Measurements from ENCODE around the gene SH2D4B.

SH2D4B gene

DNA sequence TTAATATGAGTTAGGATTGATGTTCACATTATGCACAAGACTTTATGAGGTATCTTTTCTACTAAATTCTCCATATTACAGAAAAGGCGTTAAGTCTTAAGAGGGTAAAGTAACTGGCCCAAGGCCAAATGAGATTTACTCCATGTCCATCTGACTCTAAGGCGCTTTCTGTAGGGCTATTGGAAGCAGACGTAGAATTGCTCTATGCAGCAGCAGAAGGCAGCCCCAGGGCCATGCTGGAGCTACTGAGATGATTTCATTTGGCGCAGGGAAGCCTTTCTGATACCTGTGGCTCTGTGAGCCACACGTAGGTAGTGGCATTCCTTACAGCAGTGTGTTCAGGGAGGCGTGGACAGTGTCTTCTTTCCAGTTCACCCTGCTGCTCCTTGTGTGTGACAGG, 133.1 kb downstream of the SH2D4B start:
- H3K27ac ChIP-seq = no peak overlapping the region
- TF ChIP-seq, protein P1, sequence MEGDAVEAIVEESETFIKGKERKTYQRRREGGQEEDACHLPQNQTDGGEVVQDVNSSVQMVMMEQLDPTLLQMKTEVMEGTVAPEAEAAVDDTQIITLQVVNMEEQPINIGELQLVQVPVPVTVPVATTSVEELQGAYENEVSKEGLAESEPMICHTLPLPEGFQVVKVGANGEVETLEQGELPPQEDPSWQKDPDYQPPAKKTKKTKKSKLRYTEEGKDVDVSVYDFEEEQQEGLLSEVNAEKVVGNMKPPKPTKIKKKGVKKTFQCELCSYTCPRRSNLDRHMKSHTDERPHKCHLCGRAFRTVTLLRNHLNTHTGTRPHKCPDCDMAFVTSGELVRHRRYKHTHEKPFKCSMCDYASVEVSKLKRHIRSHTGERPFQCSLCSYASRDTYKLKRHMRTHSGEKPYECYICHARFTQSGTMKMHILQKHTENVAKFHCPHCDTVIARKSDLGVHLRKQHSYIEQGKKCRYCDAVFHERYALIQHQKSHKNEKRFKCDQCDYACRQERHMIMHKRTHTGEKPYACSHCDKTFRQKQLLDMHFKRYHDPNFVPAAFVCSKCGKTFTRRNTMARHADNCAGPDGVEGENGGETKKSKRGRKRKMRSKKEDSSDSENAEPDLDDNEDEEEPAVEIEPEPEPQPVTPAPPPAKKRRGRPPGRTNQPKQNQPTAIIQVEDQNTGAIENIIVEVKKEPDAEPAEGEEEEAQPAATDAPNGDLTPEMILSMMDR (conservative IDR thresholded peaks at IDR 0.05) = no peak

DNA sequence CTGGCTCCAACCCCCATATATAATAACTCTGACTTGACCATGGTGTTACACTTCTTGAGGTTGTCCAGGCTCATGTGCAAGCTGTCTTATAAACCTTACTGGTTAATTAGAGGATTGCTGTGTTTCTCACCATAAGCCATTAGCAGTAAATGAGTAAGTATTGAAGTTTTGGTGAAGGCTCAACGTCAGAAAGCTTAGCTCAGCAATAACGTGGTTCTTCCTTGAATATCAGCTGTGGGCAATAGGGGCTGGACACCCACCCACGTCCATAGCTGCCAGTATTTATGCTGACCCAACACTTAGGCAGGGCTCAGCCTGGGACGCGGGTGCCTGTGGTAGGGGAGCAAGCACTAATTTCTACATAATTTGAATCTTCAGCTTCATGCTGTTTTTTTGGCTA, 134.1 kb downstream of the SH2D4B start:
- TF ChIP-seq, protein P1 (conservative IDR thresholded peaks at IDR 0.05) = no peak
- no peak overlapping the region for H3K27ac ChIP-seq

DNA sequence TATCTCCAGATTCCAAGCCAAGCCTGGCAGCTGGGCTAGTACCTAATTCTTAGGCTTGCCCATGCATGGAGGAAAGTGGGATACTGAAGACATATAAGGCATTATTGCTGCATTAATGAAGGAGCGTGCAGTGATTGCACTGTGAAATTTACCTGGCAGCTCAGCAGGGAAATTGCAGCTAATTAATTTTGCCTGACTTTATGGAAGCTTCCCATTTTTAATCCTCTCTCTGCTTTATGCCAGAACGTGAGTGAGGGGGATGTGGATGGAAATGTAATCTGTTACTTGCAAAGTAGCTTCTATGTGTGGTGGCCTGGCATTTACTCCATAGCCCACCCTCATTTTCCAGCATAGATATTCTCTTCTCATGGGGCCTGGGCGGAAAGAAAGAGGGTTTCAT, 134.9 kb downstream of the SH2D4B start:
- no peak overlapping the region for H3K27ac ChIP-seq
- TF ChIP-seq, protein P1 (conservative IDR thresholded peaks at IDR 0.05) = no peak

DNA sequence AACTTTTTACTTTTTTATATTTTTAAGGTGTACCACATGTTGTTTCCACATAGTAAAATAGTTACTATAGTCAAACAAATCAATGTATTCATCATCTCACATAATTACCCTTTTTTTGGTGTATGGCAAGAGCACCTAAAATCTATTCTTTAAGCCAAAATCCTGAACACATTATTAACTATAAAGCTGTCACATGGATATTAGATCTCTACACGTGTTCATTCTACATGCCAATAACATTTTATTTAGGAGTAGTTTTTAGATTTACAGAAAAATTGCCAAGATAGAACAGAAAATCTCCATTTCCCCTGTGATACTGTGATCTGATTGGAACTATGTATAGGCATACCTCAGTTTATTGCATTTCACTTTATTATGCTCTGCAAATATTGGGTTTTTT, 137.1 kb downstream of the SH2D4B start:
- no peak overlapping the region for H3K27ac ChIP-seq
- TF ChIP-seq, protein P1 (conservative IDR thresholded peaks at IDR 0.05) = no peak

DNA sequence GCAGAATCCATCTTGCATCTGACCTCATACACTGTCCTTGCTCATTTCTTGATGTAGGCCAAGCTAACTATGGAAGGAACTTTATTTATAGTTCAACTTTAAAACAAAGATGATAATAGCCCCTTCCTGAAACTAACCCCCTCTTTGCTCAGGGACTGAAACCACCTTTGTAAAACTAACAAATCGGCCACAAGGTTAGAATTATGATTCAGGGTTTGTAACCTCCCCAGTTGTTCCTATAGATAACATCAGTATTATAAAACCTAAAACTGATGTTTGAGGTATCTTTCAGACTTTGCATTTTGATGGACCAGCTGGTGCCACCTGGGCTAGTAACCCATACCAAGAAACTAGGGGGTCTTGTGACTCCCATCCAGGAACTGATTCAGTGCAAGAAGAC, 143.4 kb downstream of the SH2D4B start:
- H3K27ac ChIP-seq = no peak overlapping the region
- TF ChIP-seq, protein P1 (conservative IDR thresholded peaks at IDR 0.05) = no peak

DNA sequence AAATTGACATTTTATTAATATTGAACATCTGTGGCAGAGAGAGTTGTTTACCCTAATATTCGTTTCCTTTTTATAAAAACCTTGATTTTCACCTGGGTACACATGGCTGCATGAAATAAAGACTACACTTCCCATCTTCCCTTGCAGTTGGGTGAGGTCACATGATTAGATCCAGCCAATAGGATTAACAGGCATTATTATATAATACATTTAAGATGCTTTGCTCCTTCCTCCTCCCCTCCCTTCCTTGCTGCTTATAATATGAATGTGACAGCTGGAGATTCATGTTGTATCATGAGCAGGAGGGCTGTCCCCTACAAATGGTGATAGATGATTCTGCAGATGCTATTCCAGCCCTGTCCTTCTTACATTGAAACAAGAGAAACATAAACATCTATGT, 146.6 kb downstream of the SH2D4B start:
- H3K27ac ChIP-seq = no peak overlapping the region
- TF ChIP-seq, protein P1 (conservative IDR thresholded peaks at IDR 0.05) = no peak

DNA sequence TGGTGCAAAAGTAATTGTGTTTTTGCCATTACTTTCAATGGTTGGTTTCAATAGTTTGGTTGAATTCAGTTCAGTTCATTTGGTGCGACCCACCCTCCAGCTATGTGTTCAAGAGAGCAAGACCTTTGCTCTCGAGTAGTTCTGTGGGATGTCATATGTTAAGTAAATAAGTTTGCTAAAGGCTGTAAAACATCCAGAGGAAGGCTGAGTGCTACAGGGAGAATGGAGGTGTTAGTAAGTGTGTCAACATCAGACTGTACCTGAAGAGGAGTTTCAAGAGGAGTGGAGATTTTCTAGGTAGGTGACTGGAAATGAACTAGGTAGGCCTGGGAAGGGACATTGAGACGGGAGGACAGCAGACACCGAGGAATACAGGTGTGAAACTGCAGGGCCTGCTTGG, 147.7 kb downstream of the SH2D4B start:
- H3K27ac ChIP-seq = no peak overlapping the region
- TF ChIP-seq, protein P1 (conservative IDR thresholded peaks at IDR 0.05) = no peak

Measured in VCaP (cell line).